DOHH2 (cell line): ENCODE measurements around the gene FTSJ3.

ENCODE experiments used
- H3F3A ChIP-seq: fragments of 200-600 bp; sonication (generic), shearing (Covaris generic); 2 replicates; pipeline ENCODE4 v1.6.0; 2016; ENCODE audit warnings: antibody characterized with exemption, mild to moderate bottlenecking; ENCODE audit not compliant: control insufficient read depth, insufficient read depth
- H3K27ac ChIP-seq: fragments of 200-600 bp; sonication (generic); 2 replicates; pipeline ENCODE4 v1.5.1; 2014; ENCODE audit warnings: low read depth, mild to moderate bottlenecking, low read length, moderate library complexity
- H3K27me3 ChIP-seq: fragments of 200-600 bp; sonication (generic); 2 replicates; pipeline ENCODE4 v1.6.1; 2014; ENCODE audit warnings: mild to moderate bottlenecking, low read length, mixed read lengths; ENCODE audit not compliant: control insufficient read depth
- H3K36me3 ChIP-seq: fragments of 200-600 bp; sonication (generic); 2 replicates; pipeline ENCODE4 v1.6.1; 2014; ENCODE audit warnings: mild to moderate bottlenecking, low read length, moderate library complexity, mixed read lengths; ENCODE audit not compliant: control insufficient read depth
- H3K4me1 ChIP-seq: fragments of 200-600 bp; sonication (generic); 2 replicates; pipeline ENCODE4 v1.6.1; 2014; ENCODE audit warnings: mild to moderate bottlenecking, low read length, mixed read lengths; ENCODE audit not compliant: control insufficient read depth
- H3K4me2 ChIP-seq: fragments of 200-600 bp; sonication (generic); 2 replicates; pipeline ENCODE4 v1.6.0; 2014; ENCODE audit warnings: mild to moderate bottlenecking, low read length, moderate library complexity
- H3K4me3 ChIP-seq: fragments of 200-600 bp; sonication (generic); 2 replicates; pipeline ENCODE4 v1.5.1; 2014; ENCODE audit warnings: mild to moderate bottlenecking, low read length, mixed read lengths
- H3K79me2 ChIP-seq: fragments of 200-600 bp; sonication (generic); 2 replicates; pipeline ENCODE4 v1.6.1; 2014; ENCODE audit warnings: mild to moderate bottlenecking, low read length, mixed read lengths; ENCODE audit not compliant: control insufficient read depth
- H3K9me2 ChIP-seq: fragments of 200-600 bp; sonication (generic); replicated peaks from 2 replicates; pipeline ENCODE4 v1.6.1; 2014; ENCODE audit warnings: mild to moderate bottlenecking, low read length, mixed read lengths; ENCODE audit not compliant: control insufficient read depth
- H3K9me3 ChIP-seq: fragments of 200-600 bp; sonication (generic); 2 replicates; pipeline ENCODE4 v1.6.1; 2014; ENCODE audit warnings: antibody characterized with exemption, low read length, mixed read lengths; ENCODE audit not compliant: control insufficient read depth, insufficient read depth
- H4K20me1 ChIP-seq: fragments of 200-600 bp; sonication (generic); 2 replicates; pipeline ENCODE4 v1.6.0; 2014; ENCODE audit warnings: low read depth, mild to moderate bottlenecking, antibody characterized with exemption, low read length, moderate library complexity; ENCODE audit not compliant: control insufficient read depth, insufficient read depth
- EZH2phosphoT487 ChIP-seq: fragments of 200-600 bp; sonication (generic); IDR thresholded peaks from 2 replicates; pipeline ENCODE4 v1.6.1; 2017; ENCODE audit warnings: borderline replicate concordance, mild to moderate bottlenecking, antibody characterized with exemption, low read length, moderate library complexity, mixed read lengths
- TF ChIP-seq, protein P1 (sequence below): fragments of 200-600 bp; sonication (generic); IDR thresholded peaks from one replicate; pipeline ENCODE4 v1.5.1; 2014; ENCODE audit warnings: antibody characterized with exemption, mild to moderate bottlenecking, low read depth, low read length; ENCODE audit not compliant: poor library complexity, severe bottlenecking

FTSJ3 gene

DNA sequence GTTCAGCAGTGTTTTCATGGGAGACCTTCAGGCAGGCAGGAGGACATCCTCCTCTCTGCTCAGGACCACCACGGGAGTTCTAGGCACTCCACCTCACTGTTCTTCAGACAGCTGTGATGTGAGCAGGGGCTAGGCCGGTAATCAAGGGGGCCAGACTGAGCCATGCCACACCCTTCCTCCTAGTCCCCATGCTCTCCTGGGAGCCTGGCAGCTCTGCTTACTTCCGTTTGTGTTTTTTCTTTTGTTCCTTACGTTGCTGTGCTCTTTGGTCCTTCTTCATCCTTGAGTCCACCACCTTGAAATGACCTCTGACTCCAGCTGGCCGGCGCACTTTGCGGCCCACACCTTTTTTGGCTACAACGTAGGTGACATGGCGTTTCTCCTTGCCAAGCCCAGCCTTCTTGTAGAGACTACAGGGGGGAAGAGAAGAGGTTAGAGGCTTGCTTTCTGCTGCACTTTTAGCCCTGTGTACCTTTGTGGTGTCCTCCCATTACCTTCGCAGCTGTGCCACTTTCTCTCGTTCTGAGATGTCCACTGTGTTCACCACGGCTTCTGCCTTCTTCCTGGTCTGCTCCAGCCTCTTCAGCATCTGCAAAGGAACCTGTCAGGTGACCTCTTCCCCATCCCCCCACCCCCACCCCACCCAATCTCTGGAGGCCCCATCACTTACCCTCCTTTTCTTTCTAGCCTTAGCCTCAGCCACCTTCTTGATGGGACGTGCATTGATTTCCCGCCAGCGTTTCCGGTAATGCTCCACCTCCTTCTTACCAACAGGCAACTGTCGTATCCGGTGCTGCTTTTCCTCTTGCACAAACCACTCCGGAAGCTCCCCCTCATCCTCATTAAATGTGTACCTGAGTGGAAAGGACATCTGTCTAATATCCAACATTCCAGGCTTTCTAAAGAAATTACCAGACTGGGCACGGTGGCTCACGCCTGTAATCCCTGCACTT lies 7.6 kb downstream of the FTSJ3 start:
- no peak overlapping the region for H3K4me3 ChIP-seq
- no peaks in the 10 kb centered on the region for H3K9me2 ChIP-seq
- H3K4me2 ChIP-seq, result no peak overlapping the region
- H3K9me3 ChIP-seq, result no peaks in the 10 kb centered on the region
- H3K4me1 ChIP-seq, result peaks cover 16% of the 10 kb centered on the region
- H3F3A ChIP-seq, result peaks cover 34% of the 10 kb centered on the region
- no peaks in the 10 kb centered on the region for H3K27me3 ChIP-seq
- H3K79me2 ChIP-seq, result peaks cover 40% of the 10 kb centered on the region
- H3K36me3 ChIP-seq, result peaks cover 98% of the 10 kb centered on the region
- no peak overlapping the region for H3K27ac ChIP-seq
- H4K20me1 ChIP-seq, result peaks cover 6% of the 10 kb centered on the region; the same call in 1 of the 2 replicates
- TF ChIP-seq, protein P1, sequence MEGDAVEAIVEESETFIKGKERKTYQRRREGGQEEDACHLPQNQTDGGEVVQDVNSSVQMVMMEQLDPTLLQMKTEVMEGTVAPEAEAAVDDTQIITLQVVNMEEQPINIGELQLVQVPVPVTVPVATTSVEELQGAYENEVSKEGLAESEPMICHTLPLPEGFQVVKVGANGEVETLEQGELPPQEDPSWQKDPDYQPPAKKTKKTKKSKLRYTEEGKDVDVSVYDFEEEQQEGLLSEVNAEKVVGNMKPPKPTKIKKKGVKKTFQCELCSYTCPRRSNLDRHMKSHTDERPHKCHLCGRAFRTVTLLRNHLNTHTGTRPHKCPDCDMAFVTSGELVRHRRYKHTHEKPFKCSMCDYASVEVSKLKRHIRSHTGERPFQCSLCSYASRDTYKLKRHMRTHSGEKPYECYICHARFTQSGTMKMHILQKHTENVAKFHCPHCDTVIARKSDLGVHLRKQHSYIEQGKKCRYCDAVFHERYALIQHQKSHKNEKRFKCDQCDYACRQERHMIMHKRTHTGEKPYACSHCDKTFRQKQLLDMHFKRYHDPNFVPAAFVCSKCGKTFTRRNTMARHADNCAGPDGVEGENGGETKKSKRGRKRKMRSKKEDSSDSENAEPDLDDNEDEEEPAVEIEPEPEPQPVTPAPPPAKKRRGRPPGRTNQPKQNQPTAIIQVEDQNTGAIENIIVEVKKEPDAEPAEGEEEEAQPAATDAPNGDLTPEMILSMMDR, result no peak
- no peak for TF ChIP-seq EZH2phosphoT487

DNA sequence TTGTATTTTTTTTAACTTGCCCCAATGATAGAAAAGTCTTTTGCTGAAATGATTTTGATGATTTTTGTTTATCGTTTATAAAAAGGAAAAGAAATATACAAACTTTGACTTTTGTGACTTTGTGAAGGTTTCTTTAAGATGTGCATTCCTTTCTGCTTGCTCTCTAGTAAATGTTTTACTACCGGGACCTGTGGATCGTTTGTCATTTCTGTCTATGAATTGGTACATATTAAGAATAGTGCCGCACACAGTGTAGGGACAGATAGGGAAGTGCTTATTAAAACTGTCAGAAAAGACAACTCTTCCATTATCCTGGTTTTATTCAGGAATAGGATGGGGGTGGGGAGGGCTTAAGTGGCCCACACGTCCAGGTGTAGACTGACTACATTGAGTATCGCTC lies 8.3 kb downstream of the FTSJ3 start:
- Histone ChIP-seq H3K79me2 (peaks cover 34% of the 10 kb centered on the region), H3K27me3 (no peaks in the 10 kb centered on the region), H3K4me1 (peaks cover 13% of the 10 kb centered on the region), H3K27ac (no peak overlapping the region), H4K20me1 (peaks cover 6% of the 10 kb centered on the region; the same call in 1 of the 2 replicates), H3K9me3 (no peaks in the 10 kb centered on the region), H3F3A (peaks cover 34% of the 10 kb centered on the region), H3K4me2 (no peak overlapping the region), H3K4me3 (no peak overlapping the region), H3K36me3 (peaks cover 97% of the 10 kb centered on the region), H3K9me2 (no peaks in the 10 kb centered on the region)
- TF ChIP-seq EZH2phosphoT487, result no peak
- TF ChIP-seq, protein P1, result no peak

DNA sequence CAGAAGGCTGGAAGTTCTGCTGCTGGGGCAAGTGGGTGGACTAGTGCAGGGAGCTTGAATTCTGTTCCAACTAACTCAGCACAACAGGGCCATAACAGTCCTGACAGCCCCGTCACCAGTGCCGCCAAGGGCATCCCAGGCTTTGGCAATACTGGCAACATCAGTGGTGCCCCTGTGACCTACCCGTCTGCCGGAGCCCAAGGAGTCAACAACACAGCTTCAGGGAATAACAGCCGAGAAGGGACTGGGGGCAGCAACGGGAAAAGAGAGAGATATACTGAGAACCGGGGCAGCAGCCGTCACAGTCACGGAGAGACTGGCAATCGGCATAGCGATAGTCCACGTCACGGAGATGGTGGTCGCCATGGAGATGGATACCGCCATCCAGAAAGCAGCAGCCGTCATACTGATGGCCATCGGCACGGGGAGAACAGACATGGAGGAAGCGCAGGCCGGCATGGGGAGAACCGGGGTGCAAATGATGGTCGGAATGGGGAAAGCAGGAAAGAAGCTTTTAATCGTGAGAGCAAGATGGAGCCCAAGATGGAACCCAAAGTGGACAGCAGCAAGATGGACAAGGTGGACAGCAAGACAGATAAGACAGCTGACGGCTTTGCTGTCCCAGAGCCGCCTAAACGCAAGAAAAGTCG lies 9.6 kb downstream of the FTSJ3 start:
- Histone ChIP-seq H3K4me3 (no peak overlapping the region), H3F3A (peaks cover 32% of the 10 kb centered on the region), H3K9me3 (no peaks in the 10 kb centered on the region), H3K27me3 (no peaks in the 10 kb centered on the region), H3K27ac (no peak overlapping the region), H4K20me1 (peaks cover 6% of the 10 kb centered on the region; the same call in 1 of the 2 replicates), H3K9me2 (no peaks in the 10 kb centered on the region), H3K4me1 (peaks cover 13% of the 10 kb centered on the region), H3K36me3 (peaks cover 99% of the 10 kb centered on the region), H3K4me2 (no peak overlapping the region), H3K79me2 (peaks cover 34% of the 10 kb centered on the region)
- TF ChIP-seq, protein P1, result no peak
- TF ChIP-seq EZH2phosphoT487, result no peak
